ENCODE measurements around the gene NXNL1. TPM values are rescaled to one million over a fixed set of nuclear protein-coding genes. Genes with fewer than 3 reads are reported as not detected.

NXNL1 gene
- total and polyA plus RNA-seq, 2 of the 13 experiments (the other 11 are each of a cell fraction or from before 2014, with no cell fraction given) = not detected

DNA sequence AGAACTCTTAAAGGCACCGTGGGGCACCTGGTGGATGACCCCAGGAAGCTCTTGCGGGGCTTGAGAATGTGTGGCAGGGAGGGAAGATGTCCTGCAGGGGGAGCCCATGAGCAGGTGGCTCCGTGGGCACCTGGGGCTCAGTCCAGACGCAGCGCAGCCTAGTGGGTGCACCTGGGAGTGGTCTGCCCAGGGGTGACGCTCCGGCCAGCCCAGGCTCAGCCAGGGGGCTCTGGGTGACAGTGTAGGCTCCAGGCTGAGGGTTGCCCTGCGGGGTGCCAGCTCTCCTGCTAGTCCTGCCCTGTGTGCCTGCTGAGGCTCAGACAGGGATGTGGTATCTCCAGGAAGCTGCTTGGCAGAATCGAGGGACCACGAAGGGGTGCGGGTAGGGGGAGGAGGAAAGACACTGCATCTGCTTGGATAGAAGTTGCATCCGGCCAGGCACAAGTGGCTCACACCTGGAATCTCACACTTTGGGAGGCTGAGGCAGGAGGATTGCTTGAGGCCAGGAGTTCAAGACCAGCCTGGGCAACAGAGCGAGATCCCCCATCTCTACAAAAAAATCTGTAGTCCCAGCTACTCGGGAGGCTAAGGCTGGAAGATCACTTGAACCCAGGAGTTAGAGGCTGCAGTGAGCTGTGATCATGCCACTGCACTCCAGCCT is 35.7 kb upstream of the NXNL1 start (continued):
- TF ChIP-seq, protein P1, sequence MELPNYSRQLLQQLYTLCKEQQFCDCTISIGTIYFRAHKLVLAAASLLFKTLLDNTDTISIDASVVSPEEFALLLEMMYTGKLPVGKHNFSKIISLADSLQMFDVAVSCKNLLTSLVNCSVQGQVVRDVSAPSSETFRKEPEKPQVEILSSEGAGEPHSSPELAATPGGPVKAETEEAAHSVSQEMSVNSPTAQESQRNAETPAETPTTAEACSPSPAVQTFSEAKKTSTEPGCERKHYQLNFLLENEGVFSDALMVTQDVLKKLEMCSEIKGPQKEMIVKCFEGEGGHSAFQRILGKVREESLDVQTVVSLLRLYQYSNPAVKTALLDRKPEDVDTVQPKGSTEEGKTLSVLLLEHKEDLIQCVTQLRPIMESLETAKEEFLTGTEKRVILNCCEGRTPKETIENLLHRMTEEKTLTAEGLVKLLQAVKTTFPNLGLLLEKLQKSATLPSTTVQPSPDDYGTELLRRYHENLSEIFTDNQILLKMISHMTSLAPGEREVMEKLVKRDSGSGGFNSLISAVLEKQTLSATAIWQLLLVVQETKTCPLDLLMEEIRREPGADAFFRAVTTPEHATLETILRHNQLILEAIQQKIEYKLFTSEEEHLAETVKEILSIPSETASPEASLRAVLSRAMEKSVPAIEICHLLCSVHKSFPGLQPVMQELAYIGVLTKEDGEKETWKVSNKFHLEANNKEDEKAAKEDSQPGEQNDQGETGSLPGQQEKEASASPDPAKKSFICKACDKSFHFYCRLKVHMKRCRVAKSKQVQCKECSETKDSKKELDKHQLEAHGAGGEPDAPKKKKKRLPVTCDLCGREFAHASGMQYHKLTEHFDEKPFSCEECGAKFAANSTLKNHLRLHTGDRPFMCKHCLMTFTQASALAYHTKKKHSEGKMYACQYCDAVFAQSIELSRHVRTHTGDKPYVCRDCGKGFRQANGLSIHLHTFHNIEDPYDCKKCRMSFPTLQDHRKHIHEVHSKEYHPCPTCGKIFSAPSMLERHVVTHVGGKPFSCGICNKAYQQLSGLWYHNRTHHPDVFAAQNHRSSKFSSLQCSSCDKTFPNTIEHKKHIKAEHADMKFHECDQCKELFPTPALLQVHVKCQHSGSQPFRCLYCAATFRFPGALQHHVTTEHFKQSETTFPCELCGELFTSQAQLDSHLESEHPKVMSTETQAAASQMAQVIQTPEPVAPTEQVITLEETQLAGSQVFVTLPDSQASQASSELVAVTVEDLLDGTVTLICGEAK (IDR thresholded peaks at IDR 0.05) = no peak
- TF ChIP-seq, protein P1 (CRISPR knock-in tag; IDR thresholded peaks at IDR 0.05) = no peak
- TF ChIP-seq KLF16 (CRISPR knock-in tag; IDR thresholded peaks at IDR 0.05) (0 out of 4 replicates have a peak, but pooled peaks of 1 of the 2 experiments have one; percentile 30), STAG1 (CRISPR knock-in tag; IDR thresholded peaks at IDR 0.05) (peak; percentile 63), PAF1 (CRISPR knock-in tag; IDR thresholded peaks at IDR 0.05) (0 out of 2 replicates have a peak, but pooled peaks have one; percentile 53), RORA (CRISPR knock-in tag; IDR thresholded peaks at IDR 0.05) (no peak), NBN (conservative IDR thresholded peaks at IDR 0.05) (no peak), ZNF331 (CRISPR knock-in tag; IDR thresholded peaks at IDR 0.05) (peak; percentile 72)
- TF ChIP-seq, protein P2, sequence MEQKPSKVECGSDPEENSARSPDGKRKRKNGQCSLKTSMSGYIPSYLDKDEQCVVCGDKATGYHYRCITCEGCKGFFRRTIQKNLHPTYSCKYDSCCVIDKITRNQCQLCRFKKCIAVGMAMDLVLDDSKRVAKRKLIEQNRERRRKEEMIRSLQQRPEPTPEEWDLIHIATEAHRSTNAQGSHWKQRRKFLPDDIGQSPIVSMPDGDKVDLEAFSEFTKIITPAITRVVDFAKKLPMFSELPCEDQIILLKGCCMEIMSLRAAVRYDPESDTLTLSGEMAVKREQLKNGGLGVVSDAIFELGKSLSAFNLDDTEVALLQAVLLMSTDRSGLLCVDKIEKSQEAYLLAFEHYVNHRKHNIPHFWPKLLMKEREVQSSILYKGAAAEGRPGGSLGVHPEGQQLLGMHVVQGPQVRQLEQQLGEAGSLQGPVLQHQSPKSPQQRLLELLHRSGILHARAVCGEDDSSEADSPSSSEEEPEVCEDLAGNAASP (CRISPR knock-in tag; IDR thresholded peaks at IDR 0.05; ENCODE audit: borderline replicate concordance) = peak; percentile 40; the same call in 1 of the 2 replicates
- TF ChIP-seq, protein P3, sequence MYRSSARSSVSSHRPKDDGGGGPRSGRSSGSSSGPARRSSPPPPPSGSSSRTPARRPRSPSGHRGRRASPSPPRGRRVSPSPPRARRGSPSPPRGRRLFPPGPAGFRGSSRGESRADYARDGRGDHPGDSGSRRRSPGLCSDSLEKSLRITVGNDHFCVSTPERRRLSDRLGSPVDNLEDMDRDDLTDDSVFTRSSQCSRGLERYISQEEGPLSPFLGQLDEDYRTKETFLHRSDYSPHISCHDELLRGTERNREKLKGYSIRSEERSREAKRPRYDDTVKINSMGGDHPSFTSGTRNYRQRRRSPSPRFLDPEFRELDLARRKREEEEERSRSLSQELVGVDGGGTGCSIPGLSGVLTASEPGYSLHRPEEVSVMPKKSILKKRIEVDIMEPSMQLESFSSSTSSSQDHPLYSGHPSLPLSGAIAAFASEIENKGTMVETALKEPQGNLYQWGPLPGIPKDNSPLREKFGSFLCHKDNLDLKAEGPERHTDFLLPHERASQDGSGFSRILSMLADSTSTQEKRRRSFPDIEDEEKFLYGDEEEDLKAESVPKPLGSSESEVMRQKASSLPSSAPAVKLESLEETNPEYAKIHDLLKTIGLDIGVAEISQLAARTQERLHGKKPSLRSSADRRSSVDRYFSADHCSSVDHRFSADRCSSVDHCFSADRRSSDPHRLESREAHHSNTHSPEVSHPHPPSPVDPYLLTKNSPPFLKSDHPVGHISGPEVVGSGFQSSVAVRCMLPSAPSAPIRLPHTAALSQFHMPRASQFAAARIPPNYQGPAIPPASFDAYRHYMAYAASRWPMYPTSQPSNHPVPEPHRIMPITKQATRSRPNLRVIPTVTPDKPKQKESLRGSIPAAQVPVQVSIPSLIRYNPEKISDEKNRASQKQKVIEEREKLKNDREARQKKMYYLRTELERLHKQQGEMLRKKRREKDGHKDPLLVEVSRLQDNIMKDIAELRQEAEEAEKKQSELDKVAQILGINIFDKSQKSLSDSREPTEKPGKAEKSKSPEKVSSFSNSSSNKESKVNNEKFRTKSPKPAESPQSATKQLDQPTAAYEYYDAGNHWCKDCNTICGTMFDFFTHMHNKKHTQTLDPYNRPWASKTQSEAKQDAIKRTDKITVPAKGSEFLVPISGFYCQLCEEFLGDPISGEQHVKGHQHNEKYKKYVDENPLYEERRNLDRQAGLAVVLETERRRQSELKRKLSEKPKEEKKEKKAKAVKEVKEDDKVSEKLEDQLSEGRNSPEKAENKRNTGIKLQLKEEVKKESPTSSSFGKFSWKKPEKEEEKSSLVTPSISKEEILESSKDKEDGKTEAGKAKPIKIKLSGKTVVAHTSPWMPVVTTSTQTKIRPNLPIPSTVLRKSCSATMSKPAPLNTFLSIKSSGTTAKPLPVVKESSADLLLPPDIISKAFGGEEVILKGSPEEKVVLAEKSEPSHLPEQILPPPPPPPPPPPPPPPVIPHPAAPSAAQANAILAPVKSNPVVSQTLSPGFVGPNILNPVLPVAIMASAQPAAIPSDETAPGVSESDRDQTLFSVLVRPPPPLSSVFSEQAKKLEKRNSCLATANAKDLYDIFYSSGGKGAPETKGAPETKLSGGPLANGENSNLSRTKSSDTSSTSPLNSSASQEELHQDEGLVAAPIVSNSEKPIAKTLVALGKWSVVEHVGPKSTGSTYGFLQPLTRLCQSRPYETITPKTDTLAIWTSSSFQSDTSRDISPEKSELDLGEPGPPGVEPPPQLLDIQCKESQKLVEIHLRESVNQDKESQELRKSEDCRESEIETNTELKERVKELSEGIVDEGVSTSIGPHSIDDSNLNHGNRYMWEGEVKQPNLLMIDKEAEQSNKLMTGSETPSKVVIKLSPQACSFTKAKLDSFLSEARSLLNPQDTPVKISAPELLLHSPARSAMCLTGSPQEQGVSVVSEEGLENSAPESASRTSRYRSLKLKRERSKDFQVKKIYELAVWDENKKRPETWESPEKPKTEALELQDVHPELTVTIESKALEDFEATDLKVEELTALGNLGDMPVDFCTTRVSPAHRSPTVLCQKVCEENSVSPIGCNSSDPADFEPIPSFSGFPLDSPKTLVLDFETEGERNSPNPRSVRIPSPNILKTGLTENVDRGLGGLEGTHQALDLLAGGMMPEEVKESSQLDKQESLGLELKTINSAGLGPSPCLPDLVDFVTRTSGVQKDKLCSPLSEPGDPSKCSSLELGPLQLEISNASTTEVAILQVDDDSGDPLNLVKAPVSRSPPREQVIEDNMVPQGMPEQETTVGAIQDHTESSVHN (CRISPR knock-in tag; IDR thresholded peaks at IDR 0.05) = no peak

All from HepG2 (cell line).